ENCODE results near the gene ZBTB21. TPM values are rescaled to one million over a fixed set of nuclear protein-coding genes. Genes with fewer than 3 reads are reported as not detected.

The ZBTB21 gene
- polyA plus RNA-seq, 3 donors = 4.7 to 7.2 (median 6.3) TPM

DNA sequence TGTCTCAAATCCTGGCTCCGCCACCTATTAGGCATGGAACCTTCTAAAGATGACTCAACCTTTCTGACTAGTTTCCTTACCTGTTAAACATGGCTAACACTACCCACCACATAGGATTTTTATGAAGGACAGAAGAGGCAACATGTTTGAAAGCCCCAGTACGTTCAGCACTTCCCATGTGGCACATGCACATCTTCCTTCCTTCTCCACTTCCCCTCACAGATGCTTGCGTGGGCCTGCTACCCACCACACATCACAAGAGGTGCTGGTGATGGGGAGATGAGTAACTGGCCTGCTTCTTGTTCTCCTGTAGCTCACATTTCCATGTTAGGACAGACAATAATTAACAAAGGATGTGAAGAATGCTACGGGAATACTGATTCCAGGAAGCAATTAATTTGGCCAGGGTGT lies 7.1 kb downstream of the ZBTB21 start:
- peak in 1 of 3 donors; percentile 33 for DNase-seq
- Mint-ChIP-seq H3K4me3 (no peak overlapping the region), H3K4me1 (peaks cover 8% of the 10 kb centered on the region), H3K36me3 (peaks cover 42 to 44% of the 10 kb centered on the region in 2 donors), H3K9me3 (no peaks in the 10 kb centered on the region), H3K27ac (no peak overlapping the region), H3K27me3 (ENCODE audit: low read depth in 3 of 3) (peaks cover 0 to 3% (median 1%) of the 10 kb centered on the region in 3 donors)
- Histone ChIP-seq H3K4me2 (replicated peaks; ENCODE audit: extremely low read depth, low read length, poor library complexity, severe bottlenecking) (no peak overlapping the region), H3K9me3 (replicated peaks in 1 of 2; ENCODE audit: control insufficient read depth in 1 of 2, insufficient read depth in 1 of 2, low read length in 2 of 2) (no peaks in the 10 kb centered on the region), H3K4me3 (replicated peaks in 1 of 3; ENCODE audit: low read depth in 2 of 3, low read length in 3 of 3) (no peak overlapping the region), H3K27me3 (ENCODE audit: control insufficient read depth in 2 of 2, insufficient read depth in 2 of 2, low read length in 2 of 2) (no peaks in the 10 kb centered on the region), H3K36me3 (replicated peaks in 1 of 2; ENCODE audit: control insufficient read depth in 1 of 2, insufficient read depth in 2 of 2, low read length in 2 of 2) (peaks cover 9 to 46% of the 10 kb centered on the region in 2 donors), H4K20me1 (ENCODE audit: insufficient read depth, low read length) (peaks cover 68% of the 10 kb centered on the region), H3K27ac (ENCODE audit: low read depth in 1 of 2, low read length in 2 of 2) (no peak overlapping the region), H2AFZ (ENCODE audit: insufficient read depth, low read depth, low read length, poor library complexity, severe bottlenecking) (no peak overlapping the region), H3K9ac (ENCODE audit: insufficient read depth, low read length, poor library complexity, severe bottlenecking) (no peak overlapping the region), H3K4me1 (ENCODE audit: control insufficient read depth in 1 of 2, insufficient read depth in 2 of 2, low read length in 2 of 2) (no peaks in the 10 kb centered on the region), H3K79me2 (ENCODE audit: insufficient read depth, low read length) (peaks cover 4% of the 10 kb centered on the region)
- intact Hi-C loops (cut with micrococcal nuclease) = loop anchor here in 1 of 2 donors (10.0 kb wide), 1 partner anchor 68 kb away; no protein-coding TSS in a partner anchor
- TF ChIP-seq CTCF (IDR thresholded peaks at IDR 0.05) = no peak
- WGBS (ENCODE audit: insufficient coverage) = 90% methylated on average over 1 of the region's 4 CpGs

DNA sequence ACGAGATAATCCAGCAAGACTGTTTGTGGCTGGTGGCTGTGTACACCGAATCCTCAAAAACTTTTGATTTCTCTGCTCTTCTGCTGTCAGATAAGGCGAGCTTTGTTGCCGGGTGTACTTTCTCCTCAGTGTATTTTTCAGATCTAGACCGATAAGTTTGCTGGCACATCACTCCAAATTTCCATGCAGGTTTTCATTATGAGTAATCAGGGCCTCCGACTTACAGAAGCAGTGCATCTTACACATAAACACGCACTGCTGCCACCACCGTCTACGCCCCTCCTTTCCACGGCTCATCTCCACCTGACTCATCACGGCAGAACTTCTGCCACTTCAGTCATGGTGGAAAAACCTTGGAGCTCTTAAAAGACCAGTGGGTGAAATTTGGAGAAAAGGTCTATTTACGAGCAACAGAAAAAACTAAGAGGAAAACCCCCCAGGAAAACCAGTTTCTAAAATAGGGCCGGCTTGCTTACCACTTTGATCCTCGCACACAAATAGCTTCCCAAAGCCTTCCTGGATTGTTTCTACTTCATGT lies 7.7 kb downstream of the ZBTB21 start:
- Mint-ChIP-seq H3K36me3 (peaks cover 39 to 43% of the 10 kb centered on the region in 2 donors), H3K9me3 (no peaks in the 10 kb centered on the region), H3K27me3 (ENCODE audit: low read depth in 3 of 3) (peaks cover 0 to 2% (median 2%) of the 10 kb centered on the region in 3 donors), H3K4me1 (peaks cover 10% of the 10 kb centered on the region), H3K27ac (no peak overlapping the region), H3K4me3 (no peak overlapping the region)
- no peak for TF ChIP-seq CTCF (IDR thresholded peaks at IDR 0.05)
- 100% methylated on average over 5 of the region's 14 CpGs for WGBS (ENCODE audit: insufficient coverage)
- H3K27ac ChIP-seq (ENCODE audit: low read depth in 1 of 2, low read length in 2 of 2) = no peak overlapping the region
- no peaks in the 10 kb centered on the region for H3K27me3 ChIP-seq (ENCODE audit: control insufficient read depth in 2 of 2, insufficient read depth in 2 of 2, low read length in 2 of 2)
- no peak overlapping the region for H3K4me3 ChIP-seq (replicated peaks in 1 of 3; ENCODE audit: low read depth in 2 of 3, low read length in 3 of 3)
- no peaks in the 10 kb centered on the region for H3K79me2 ChIP-seq (ENCODE audit: insufficient read depth, low read length)
- H2AFZ ChIP-seq (ENCODE audit: insufficient read depth, low read depth, low read length, poor library complexity, severe bottlenecking) = no peak overlapping the region
- no peak for DNase-seq
- no peak overlapping the region for H3K4me2 ChIP-seq (replicated peaks; ENCODE audit: extremely low read depth, low read length, poor library complexity, severe bottlenecking)
- H3K36me3 ChIP-seq (replicated peaks in 1 of 2; ENCODE audit: control insufficient read depth in 1 of 2, insufficient read depth in 2 of 2, low read length in 2 of 2) = peaks cover 9 to 42% of the 10 kb centered on the region in 2 donors
- H3K9me3 ChIP-seq (replicated peaks in 1 of 2; ENCODE audit: control insufficient read depth in 1 of 2, insufficient read depth in 1 of 2, low read length in 2 of 2) = no peaks in the 10 kb centered on the region
- intact Hi-C loops (cut with micrococcal nuclease) = loop anchor here in 1 of 2 donors (10.0 kb wide), 1 partner anchor 68 kb away; no protein-coding TSS in a partner anchor
- H4K20me1 ChIP-seq (ENCODE audit: insufficient read depth, low read length) = peaks cover 64% of the 10 kb centered on the region
- no peaks in the 10 kb centered on the region for H3K4me1 ChIP-seq (ENCODE audit: control insufficient read depth in 1 of 2, insufficient read depth in 2 of 2, low read length in 2 of 2)
- no peak overlapping the region for H3K9ac ChIP-seq (ENCODE audit: insufficient read depth, low read length, poor library complexity, severe bottlenecking)

Data from CD14-positive monocyte (primary cell).